HG03060 (cell line): ENCODE results near the gene CLDN11.

ENCODE experiments used
- ATAC-seq: cut with Tn5 transposase; IDR thresholded peaks from one replicate; pipeline ENCODE4 v1.9.1; 2021; ENCODE audit warnings: low read depth, moderate number of reproducible peaks; ENCODE audit not compliant: unreplicated experiment

CLDN11 gene

DNA sequence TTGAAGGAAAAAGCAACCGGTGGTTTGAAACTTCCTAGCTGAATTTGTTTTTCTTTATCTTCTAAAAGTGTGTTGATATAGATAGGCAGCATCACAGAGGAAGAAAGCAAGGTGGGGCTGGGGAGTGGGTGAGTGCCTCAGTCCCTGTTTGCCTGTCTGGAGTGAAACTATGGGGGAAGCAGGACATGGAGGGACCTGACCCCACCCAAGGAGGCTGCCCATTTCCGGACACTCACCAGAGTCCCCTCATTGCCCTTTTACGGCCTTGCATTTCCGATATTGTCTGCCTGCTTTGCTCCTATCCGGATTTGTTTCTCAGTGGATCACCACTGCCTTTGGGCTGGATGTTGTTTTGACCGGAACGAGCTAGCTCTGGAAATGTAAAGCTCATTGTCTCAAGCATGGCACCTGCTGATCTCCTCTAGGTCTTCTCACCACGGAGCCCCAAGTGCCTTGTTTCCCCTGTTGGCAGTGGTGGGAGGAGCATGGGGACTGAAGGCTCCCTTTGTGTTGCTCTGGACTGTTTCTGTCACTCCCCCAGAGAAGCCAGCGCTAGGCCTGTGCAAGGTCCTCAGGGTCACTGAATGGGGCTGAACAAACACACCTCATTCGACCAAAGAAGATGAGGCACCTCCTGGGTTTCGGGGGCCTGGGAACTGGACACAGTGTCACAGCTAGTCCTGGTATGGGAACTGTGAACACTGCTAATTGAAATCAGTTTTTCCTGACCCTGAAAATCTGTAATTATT, 7.0 kb downstream of the CLDN11 start:
- ATAC-seq: no peak

DNA sequence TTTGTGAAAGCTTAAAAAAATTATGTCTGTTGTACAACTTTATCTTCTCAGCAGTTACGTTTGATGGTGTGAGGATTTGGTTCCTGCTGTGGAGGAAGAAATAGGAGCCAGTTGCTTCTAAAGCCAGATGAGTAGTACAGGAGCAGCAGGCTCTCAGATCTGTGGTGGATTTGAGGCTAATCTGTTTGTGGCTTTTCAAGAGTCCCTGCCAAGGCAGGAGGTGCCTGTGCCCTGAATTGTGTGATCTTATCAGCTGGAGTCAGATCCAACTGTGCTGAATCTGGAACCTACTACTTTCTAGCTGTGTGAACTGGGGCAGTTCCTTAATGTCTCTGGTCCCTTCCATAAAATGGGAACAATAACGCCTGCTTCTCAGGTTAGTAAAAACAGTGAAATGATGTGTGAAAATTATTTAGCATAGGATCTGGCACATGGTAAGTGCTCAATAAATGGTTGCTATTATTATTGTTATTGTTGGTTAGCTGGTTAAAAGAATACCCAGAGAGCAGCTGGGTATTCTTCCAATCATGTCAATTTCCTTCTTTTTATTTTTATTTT, 7.7 kb downstream of the CLDN11 start:
- no peak for ATAC-seq

DNA sequence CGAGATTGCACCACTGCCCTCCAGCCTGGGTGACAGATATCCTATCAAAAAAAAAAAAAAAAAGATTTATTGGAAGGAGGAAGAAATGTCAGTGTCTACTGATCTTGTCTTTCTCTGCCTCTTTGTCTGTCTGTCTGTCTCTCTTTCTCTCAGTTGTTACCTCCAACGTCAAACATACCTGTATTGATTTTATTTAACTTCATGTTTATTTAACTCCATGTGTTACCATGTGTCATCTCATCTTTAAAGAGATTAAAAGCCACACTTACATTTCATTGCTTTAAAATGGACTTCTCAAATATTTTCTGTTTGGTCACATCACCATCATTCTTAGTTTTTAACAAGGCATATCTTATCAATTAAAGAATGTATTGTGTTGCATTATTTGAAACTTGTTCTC, 9.4 kb downstream of the CLDN11 start:
- no peak for ATAC-seq

DNA sequence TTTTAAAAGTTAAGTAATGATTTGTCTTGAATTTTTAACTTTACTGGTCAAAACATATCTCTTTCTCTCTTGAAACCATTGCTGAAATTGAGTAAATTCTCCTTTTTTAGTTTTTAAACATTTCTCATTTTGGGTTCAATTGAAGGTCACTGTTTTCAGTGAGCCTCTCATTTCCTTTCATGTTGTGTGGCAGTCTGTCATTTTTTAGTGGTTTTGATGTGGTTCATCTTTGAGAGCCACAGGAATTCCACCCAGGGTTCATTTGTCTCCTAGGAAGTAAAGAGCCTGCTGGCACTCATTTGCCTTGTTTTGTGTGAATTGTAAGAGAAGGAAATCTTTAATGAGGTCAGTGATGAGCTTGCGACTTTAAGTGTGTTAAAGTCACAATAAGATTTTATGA, 10.4 kb downstream of the CLDN11 start:
- ATAC-seq: no peak

DNA sequence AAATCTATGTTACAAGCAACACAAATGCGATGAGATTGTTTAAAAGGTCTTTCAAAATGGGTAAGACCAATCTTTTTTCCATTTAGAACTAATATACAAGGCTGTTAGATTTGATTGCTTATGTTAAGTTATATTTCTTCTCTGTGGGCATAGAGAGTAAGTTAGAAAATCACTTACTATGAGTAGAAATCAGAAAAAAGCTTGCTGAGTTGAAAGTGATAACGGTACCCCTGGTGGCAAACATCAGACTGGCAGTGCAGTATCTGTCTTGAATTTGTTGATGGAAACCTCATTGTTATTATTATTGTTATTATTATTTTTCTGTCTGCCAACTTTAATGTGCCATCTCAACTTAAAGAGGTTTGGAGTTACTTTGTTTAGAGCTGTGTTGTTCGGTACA, 12.4 kb downstream of the CLDN11 start:
- no peak for ATAC-seq

DNA sequence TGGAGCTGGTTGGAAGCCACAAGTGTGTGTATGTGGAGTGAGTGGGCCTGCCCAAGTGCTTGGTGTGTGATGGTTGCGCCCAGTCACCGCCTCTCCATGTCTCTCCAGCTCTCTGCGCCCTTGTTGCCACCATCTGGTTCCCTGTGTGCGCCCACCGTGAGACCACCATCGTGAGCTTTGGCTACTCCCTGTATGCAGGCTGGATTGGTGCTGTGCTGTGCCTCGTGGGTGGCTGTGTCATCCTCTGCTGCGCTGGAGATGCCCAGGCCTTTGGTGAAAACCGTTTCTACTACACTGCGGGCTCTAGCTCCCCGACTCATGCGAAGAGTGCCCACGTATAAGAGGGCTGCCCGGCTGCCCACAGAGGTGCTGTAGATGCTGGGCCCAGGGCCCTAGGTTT, 13.7 kb downstream of the CLDN11 start:
- ATAC-seq: no peak

DNA sequence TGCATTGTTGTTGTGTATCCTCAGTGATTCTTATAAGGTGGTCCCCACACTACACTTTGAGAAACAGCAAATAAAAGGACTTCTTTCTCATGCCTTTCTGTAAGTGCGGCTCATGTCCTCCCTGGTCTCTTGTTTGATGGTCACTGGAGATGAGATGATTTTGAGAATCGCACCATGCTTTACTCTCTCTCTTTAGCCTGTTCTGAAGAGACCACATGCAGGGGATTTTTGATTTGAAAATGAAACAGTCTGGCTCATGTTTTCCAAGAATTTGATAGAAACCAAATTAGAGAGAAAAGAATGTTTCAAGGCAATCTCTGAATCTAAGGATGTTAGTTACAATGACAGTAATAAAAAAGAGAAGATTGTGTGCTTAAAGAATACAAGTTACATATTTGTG, 18.0 kb downstream of the CLDN11 start:
- ATAC-seq: no peak

DNA sequence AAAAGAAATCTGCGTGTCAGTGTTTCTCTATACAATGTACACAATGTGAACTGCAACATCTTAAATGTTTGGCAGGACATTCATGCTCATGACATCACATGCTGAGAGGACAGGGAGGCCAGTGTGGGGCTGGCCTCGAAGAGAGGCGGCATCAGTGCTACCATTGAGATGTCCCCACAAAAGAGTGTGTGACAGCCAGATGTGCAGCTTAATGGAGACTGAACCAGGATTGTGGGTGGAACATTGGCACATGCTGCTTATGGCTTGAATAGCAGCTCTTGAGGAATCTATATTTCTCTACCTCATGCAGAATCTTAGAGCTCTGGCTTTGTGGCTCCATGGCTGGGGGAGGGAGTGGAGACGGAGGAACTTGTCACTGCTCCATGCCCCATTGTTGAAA, 18.5 kb downstream of the CLDN11 start:
- ATAC-seq: no peak

DNA sequence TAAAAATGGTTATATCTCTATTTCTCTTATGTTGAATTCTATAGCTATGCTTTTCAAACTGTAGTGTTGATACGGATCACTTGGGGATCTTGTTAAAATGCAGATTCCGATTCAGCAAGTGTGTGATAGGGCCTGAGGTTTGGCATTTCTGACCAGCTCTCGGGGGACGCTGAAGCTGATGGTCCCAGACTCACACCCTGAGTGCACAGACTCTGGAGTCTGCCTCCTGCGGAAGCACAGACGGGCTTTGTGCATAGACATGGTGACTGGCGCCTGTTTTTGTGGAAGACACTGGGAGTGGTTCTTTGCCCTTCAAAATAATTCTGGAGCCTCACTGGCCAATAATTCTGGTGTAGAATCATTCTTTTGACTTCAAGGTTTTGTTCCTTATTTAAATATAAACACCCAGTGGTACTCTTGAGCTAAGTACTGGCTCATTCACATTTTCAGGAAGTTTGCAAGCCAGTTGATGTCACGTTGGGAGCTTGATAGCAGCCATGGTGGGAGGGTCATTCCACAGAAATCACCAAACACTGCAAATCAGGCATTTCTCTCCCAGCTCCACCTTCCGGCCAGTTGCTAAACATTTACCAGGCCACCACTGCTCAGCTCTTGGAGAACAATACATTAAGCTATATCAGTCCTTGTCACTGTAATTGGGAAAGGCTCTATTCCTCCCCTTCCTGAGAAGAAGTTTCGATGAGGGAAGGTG, 19.2 kb downstream of the CLDN11 start:
- ATAC-seq: no peak

DNA sequence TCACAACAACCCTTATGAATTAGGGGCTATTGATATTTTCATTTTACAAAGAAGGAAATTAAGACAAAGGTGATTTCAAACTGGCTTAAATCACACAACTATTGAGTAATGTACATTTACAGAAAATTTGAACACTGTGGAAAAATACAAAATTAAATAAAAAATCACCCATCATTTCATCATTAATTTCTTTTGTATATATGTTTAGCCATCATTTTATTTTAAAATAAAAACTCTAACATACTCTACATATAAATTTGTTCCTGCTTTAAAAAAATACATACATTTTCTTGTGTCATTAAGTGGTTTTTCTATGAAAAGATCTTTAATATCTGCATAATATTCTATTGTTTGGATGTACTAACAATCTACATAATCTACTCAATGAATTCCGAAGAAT, 20.2 kb downstream of the CLDN11 start:
- ATAC-seq: no peak

DNA sequence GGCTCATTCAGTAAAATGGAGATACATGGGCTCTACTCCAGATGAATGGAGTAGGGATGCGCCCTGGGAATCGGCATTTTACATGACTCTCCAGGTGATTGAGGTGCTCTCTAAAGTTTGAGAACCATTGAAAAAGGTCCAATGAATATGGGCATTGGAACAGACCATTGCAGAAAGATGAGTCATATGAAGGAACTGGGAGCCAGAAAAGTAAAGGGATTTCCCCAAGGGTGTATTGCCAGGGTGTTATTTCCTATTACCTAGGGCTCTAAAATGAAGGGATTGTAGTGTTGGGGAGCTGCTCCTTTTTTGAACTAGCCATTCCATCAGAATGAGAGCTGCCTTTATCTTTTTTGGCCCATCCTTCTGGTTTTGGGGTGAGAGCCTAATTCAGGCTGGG, 21.7 kb downstream of the CLDN11 start:
- no peak for ATAC-seq

DNA sequence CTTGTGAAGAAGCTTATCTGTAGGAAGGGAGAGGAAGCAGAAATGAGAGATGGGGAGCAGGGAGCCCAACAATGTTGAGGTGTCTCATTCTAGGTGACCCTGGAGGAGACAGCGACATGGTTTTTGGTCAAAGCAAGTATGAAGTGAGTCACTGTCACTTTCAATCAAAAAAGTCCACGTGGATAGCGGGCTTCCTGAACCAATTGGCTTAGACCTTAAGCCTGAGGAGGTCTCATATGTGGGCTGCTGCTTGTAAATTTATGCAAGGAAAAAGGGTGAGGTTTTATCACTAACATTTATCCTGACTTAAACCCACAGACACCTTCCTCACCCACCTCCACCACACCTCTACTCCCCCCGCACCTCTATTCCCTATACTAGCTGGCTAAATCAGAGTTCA, 22.7 kb downstream of the CLDN11 start:
- no peak for ATAC-seq

DNA sequence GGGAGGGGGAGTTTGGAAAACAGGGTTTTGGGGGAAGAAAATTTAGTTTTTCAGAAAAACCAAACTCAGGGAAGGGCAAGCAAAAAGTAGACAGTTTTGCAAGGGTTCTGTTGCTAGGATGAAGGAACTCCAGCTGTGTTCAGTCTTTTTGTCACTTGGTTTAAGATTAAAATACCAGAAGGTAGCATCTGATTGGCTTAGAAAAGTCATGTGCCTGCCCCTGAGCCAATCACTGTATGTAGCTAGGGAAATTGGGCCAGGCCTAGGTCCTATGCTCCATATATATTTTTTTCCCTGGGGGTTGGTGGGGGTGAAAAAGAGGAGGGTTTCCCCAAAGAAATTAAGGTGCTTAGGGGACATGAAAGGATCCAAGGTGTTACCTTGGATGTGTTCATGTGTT, 24.3 kb downstream of the CLDN11 start:
- ATAC-seq: no peak

DNA sequence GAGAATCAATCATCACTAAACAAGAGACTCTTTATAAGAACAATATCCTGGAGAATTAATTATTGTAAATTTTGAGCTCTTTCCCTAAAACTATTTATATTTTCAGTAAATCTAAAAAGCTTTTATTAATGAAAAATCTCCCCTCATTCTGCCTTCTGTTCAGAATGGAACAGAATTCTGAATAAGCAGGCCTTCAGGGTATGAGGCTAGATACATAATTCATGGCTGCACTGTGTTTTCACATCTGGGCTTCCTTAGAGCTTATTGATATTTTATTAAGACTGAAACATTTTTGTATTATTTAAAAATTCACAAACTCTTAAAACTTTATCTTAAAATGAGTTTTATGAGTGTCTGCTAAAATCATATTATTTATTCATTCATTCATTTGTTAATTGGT, 24.8 kb downstream of the CLDN11 start:
- ATAC-seq: no peak

DNA sequence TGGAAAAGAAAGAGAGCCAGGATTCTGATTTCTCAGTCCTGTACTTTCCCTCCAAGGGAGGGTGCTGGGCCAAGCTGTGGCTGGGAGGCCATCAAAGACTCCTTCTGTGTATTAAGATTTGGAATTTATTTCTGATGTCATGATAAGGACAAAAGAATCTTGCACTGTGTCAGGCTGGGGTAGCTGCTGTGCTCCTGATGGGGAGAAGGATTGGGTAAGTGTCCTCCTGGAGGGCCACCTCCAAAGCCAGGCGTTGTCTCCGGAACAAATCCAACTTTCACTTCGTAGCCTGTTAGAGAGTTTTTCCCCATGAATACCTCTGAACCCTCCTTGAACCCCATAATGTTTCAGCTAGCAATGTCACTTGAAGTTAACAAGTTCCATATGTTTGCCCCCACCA, 29.9 kb downstream of the CLDN11 start:
- ATAC-seq: no peak

DNA sequence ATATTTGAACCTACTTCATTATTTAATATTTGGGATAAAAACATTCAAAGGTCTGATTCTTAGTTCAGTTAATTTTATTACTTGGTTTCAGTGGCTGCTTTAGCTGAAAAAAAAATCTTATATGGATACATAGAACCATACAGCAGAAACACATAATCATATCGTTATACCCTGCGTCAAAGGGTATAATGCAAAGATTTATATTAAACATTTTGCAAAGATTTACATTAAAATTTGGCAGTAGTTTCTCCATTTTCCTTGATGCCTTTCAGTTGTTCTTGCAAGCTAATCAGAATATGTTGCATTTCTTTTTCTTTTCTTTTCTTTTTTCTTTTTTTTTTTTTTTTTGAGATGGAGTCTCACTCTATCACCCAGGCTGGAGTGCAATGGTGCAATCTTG, 31.4 kb downstream of the CLDN11 start:
- ATAC-seq: no peak

DNA sequence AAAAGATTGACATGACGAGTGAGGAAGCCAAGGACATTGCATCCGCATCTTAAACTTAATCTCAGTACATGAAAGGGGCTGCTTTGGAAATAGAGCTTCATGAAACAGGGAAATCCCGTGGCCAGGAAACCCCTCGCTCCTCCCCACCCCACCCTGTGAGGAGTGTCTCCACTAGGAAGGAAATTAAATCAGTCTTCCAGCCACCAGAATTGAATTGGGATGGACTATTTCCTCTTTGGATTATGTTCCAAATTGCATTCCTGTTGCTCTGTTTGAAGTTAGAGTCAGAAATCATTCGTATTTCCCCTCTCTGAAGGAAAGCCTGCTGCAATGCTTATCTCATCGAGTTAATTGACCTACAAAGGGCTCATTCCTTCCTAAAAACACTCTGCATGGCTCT, 35.8 kb downstream of the CLDN11 start:
- ATAC-seq: no peak

DNA sequence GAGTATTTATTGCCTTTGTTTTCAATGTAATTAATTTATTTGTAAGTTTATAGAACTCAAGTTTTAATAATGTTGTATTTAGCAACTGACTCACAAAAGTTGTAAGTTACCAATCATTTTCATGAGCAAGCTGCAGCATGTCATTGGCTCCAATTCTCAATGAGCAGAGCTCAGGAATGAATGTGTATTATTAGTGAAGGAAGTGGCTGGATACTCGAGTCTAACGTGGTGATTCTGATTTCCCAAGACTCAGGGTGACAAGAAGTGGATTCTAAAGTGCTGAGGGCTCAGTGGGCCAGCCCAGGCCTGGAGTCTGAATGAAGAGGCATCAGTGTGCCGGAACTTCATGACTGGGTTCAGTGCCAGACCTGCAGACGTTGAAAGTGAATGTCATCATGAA, 39.6 kb downstream of the CLDN11 start:
- no peak for ATAC-seq

DNA sequence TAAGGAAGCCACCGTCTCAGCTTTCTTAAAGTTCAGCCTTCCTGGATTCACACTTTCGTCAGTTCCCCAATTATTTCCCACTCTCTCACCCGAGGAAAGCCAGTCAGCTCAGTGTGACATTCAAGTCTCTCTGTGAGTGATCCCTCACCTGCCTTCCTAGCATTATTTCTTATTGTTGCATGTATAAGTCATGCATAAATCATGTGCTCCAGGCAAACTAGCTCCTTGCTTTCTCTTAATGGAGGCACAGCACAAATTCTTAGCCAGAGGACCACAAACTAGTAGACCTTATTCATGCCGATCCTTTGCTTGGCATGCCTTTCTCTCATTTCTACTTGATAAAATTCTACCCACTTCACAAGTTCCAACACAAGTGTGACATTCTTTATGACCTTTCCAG, 44.3 kb downstream of the CLDN11 start:
- no peak for ATAC-seq

DNA sequence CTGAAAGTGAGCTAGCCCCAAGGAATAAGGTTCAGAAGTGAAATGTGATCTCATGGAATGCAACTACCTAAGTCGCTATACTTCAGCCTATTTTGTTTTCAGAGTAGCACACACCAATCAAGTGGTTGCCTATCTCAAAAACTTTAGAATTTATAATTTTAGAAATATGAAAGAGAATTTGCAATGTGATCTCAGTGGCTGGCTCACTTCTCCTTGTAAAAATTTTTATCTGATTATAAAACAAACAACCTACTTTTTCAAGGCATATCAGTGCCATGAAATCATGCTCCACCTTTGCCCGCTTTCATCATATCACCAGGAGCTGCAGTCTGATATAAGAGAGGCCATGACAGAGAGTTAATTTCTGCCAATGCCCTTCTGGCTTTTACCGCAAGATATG, 47.3 kb downstream of the CLDN11 start:
- no peak for ATAC-seq

DNA sequence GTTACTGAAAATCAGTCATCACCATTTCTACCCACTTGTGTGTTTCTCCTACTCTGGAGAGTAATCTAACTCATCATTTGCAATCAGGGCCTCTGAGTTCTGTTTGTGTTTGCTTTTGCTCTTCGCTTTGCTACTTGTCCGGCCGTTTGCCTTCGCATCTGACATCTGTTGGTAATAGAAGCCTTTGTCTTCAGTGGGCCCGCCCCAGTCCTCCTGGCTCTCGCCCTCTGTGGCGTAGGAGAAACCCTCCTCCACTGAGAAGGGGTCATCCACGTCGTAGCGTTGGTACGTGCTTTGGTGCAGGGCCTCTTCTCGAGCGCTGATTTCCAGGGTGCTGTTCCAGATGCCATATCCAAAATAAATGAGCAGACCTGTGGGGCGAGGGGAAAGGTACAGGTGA, 48.3 kb downstream of the CLDN11 start:
- ATAC-seq: no peak

DNA sequence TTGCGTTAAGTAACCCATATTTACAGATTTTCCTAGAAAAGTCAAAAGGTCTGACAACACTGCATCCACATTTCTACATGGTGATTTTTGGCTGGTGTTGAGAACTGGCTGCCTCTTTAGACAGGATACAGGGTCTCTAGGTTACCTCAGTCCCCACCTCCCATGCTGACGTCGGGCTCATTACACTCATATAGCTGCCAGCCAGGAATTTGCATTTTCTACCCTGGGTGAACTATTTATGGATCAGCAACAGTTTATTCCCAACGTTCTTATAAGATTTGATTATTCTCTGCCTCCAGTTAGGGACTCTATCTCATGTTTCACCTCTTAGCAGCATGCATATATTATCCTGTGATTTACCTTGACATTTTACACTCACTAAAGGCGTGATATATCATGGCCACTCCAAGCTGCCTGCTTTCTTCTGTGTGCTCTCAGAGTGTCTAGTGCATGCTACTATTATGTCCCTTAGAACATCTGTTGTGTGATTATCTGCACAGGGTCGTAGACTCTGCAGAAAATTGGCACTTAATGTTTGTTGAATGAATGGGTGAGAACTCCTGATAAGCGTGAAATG, 49.0 kb downstream of the CLDN11 start:
- ATAC-seq: no peak
